KOPT-K1 (cell line): ENCODE results near the gene PLEKHS1.

ENCODE experiments used
- H3K27ac ChIP-seq: fragments of 200-600 bp; sonication (generic); 2 replicates; pipeline ENCODE4 v1.5.1; 2016; ENCODE audit warnings: antibody characterized with exemption, mild to moderate bottlenecking, low read depth, low read length; ENCODE audit not compliant: poor library complexity, severe bottlenecking
- H3K36me3 ChIP-seq: fragments of 200-600 bp; sonication (generic); 2 replicates; pipeline ENCODE4 v1.5.1; 2017; ENCODE audit warnings: antibody characterized with exemption, mild to moderate bottlenecking, low read length, moderate library complexity; ENCODE audit not compliant: insufficient read depth
- H3K9me3 ChIP-seq: fragments of 200-600 bp; sonication (generic); 2 replicates; pipeline ENCODE4 v1.5.1; 2017; ENCODE audit warnings: antibody characterized with exemption, low read length, mild to moderate bottlenecking; ENCODE audit not compliant: insufficient read depth, poor library complexity, severe bottlenecking

Gene PLEKHS1

GRCh38 chr10:113732160-113732881 lies 19.2 kb upstream of the PLEKHS1 start:
- no peak overlapping the region for H3K27ac ChIP-seq
- peaks cover 35% of the 10 kb centered on the region for H3K36me3 ChIP-seq
- no peaks in the 10 kb centered on the region for H3K9me3 ChIP-seq

- peaks cover 30% of the 10 kb centered on the region for H3K36me3 ChIP-seq
- no peak overlapping the region for H3K27ac ChIP-seq
- H3K9me3 ChIP-seq, result no peaks in the 10 kb centered on the region
Observed at GRCh38 chr10:113732966-113733365, 18.5 kb upstream of the PLEKHS1 start.

GRCh38 chr10:113733635-113734034 lies 17.8 kb upstream of the PLEKHS1 start:
- Histone ChIP-seq H3K36me3 (peaks cover 24% of the 10 kb centered on the region), H3K27ac (no peak overlapping the region), H3K9me3 (no peaks in the 10 kb centered on the region)

- Histone ChIP-seq H3K9me3 (no peaks in the 10 kb centered on the region), H3K36me3 (peaks cover under 1% of the 10 kb centered on the region), H3K27ac (no peak overlapping the region)
Observed at GRCh38 chr10:113735913-113736312, 15.6 kb upstream of the PLEKHS1 start.

GRCh38 chr10:113736576-113736975 lies 14.9 kb upstream of the PLEKHS1 start:
- no peaks in the 10 kb centered on the region; the same call in 1 of the 2 replicates for H3K36me3 ChIP-seq
- no peak overlapping the region for H3K27ac ChIP-seq
- no peaks in the 10 kb centered on the region for H3K9me3 ChIP-seq

- H3K9me3 ChIP-seq, result no peaks in the 10 kb centered on the region
- no peaks in the 10 kb centered on the region for H3K36me3 ChIP-seq
- no peak overlapping the region for H3K27ac ChIP-seq
Observed at GRCh38 chr10:113739031-113739430, 12.5 kb upstream of the PLEKHS1 start.

GRCh38 chr10:113739577-113739976 lies 11.9 kb upstream of the PLEKHS1 start:
- Histone ChIP-seq H3K27ac (no peak overlapping the region), H3K9me3 (no peaks in the 10 kb centered on the region), H3K36me3 (no peaks in the 10 kb centered on the region)

- no peaks in the 10 kb centered on the region for H3K9me3 ChIP-seq
- H3K36me3 ChIP-seq, result no peaks in the 10 kb centered on the region
- no peak overlapping the region for H3K27ac ChIP-seq
Observed at GRCh38 chr10:113740850-113741249, 10.6 kb upstream of the PLEKHS1 start.

- H3K27ac ChIP-seq, result no peak overlapping the region
- H3K9me3 ChIP-seq, result no peaks in the 10 kb centered on the region
- H3K36me3 ChIP-seq, result no peaks in the 10 kb centered on the region
Observed at GRCh38 chr10:113742466-113742865, 9.0 kb upstream of the PLEKHS1 start.

- H3K36me3 ChIP-seq, result no peaks in the 10 kb centered on the region
- H3K9me3 ChIP-seq, result no peaks in the 10 kb centered on the region
- no peak overlapping the region for H3K27ac ChIP-seq
Observed at GRCh38 chr10:113743594-113743993, 7.9 kb upstream of the PLEKHS1 start.

GRCh38 chr10:113745374-113745773 lies 6.1 kb upstream of the PLEKHS1 start:
- Histone ChIP-seq H3K9me3 (no peaks in the 10 kb centered on the region), H3K27ac (no peak overlapping the region), H3K36me3 (no peaks in the 10 kb centered on the region)

- no peak overlapping the region for H3K27ac ChIP-seq
- H3K9me3 ChIP-seq, result no peaks in the 10 kb centered on the region
- no peaks in the 10 kb centered on the region for H3K36me3 ChIP-seq
Observed at GRCh38 chr10:113746217-113746957, 5.1 kb upstream of the PLEKHS1 start.

- Histone ChIP-seq H3K27ac (no peak overlapping the region), H3K36me3 (no peaks in the 10 kb centered on the region), H3K9me3 (no peaks in the 10 kb centered on the region)
Observed at GRCh38 chr10:113752553-113752952, 1.1 kb downstream of the PLEKHS1 start.

GRCh38 chr10:113753020-113753692 lies 1.7 kb downstream of the PLEKHS1 start:
- H3K36me3 ChIP-seq, result no peaks in the 10 kb centered on the region

GRCh38 chr10:113754125-113754524 lies 2.6 kb downstream of the PLEKHS1 start:
- Histone ChIP-seq H3K27ac (no peak overlapping the region), H3K36me3 (no peaks in the 10 kb centered on the region), H3K9me3 (no peaks in the 10 kb centered on the region)

More at GRCh38 chr10:113753020-113753692, 1.7 kb downstream of the PLEKHS1 start:
- no peak overlapping the region for H3K27ac ChIP-seq
- H3K9me3 ChIP-seq, result no peaks in the 10 kb centered on the region
